ENCODE measurements around the gene BRD3. TPM values are rescaled to one million over a fixed set of nuclear protein-coding genes. Genes with fewer than 3 reads are reported as not detected.

BRD3 gene
- total RNA-seq, 1 experiment from 2014 or later: 63.1 TPM

DNA sequence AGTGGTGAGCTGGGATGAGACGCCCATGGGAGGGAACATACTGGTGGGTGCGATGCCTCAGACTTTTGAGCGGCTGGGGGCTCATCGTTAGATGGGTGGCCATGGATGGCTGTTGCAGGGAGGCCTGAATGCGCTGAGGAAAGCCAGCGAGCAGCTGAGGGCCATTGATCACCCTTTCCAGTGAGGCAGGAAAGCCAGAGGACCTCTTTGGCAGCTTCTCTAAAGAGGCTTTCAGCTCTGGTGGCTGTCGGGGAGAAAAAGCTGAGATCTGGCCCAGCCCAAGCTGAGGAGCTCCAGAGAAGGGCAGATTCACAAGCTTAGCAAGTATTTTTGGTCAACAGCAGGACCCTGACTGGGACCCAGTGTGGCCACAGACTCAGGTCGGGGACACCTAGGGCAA is 62.4 kb downstream of the BRD3 start:
- Histone ChIP-seq H2BK12ac (ENCODE audit: insufficient read length, low read depth, low read length) (no peak overlapping the region), H2BK120ac (ENCODE audit: low read depth, low read length, poor library complexity, severe bottlenecking) (no peak overlapping the region), H3K4me1 (ENCODE audit: insufficient read depth, low read length) (no peaks in the 10 kb centered on the region), H4K5ac (ENCODE audit: insufficient read length, low read depth, low read length) (no peak overlapping the region), H3T11ph (ENCODE audit: low read length) (no peak overlapping the region), H4K8ac (replicated peaks; ENCODE audit: insufficient read length, low read depth, low read length) (no peak overlapping the region), H3K23me2 (ENCODE audit: insufficient read length, low read depth, low read length, poor library complexity, severe bottlenecking) (no peaks in the 10 kb centered on the region), H3K9ac (ENCODE audit: extremely low read depth, insufficient read length, low read length) (no peak overlapping the region), H3K4ac (ENCODE audit: low read depth, low read length) (no peak overlapping the region), H3K27me3 (ENCODE audit: insufficient read depth, low read length) (no peaks in the 10 kb centered on the region), H3K79me2 (ENCODE audit: insufficient read depth, low read length) (no peaks in the 10 kb centered on the region), H3K23ac (ENCODE audit: insufficient read length, low read depth, low read length) (no peak overlapping the region), H3K56ac (ENCODE audit: insufficient read length, low read depth, low read length) (no peak overlapping the region), H2BK20ac (ENCODE audit: low read depth, low read length, poor library complexity, severe bottlenecking) (no peak overlapping the region), H3K9me3 (ENCODE audit: control insufficient read depth, low read depth, low read length) (no peaks in the 10 kb centered on the region), H2AK5ac (ENCODE audit: insufficient read length, low read length) (no peak overlapping the region), H3K18ac (ENCODE audit: insufficient read length, low read depth, low read length) (peak overlapping the region; percentile 11), H2BK5ac (ENCODE audit: insufficient read length, low read length) (no peak overlapping the region), H4K20me1 (ENCODE audit: control insufficient read depth, insufficient read depth, insufficient read length) (no peaks in the 10 kb centered on the region), H3K4me2 (ENCODE audit: insufficient read depth, insufficient read length, low read length) (no peak overlapping the region), H2BK15ac (ENCODE audit: low read depth, low read length) (no peak overlapping the region), H4K91ac (ENCODE audit: insufficient read length, low read depth, low read length) (no peak overlapping the region), H3K79me1 (ENCODE audit: insufficient read depth, low read depth, low read length, poor library complexity, severe bottlenecking) (no peaks in the 10 kb centered on the region), H2AFZ (ENCODE audit: low read length) (no peak overlapping the region), H3K14ac (ENCODE audit: insufficient read depth, low read length) (no peak overlapping the region), H3K27ac (ENCODE audit: insufficient read length, low read depth, low read length) (no peak overlapping the region)
- peaks cover 4 to 7% of the 10 kb centered on the region in 2 experiments for H3K9me3 Mint-ChIP-seq
- H3K27me3 Mint-ChIP-seq (ENCODE audit: low read depth): peaks cover 12% of the 10 kb centered on the region
- no peaks in the 10 kb centered on the region for H3K36me3 Mint-ChIP-seq (ENCODE audit: insufficient read depth in 1 of 3, low read depth in 3 of 3)
- no peak overlapping the region for H3K27ac Mint-ChIP-seq
- TF ChIP-seq, protein P1, sequence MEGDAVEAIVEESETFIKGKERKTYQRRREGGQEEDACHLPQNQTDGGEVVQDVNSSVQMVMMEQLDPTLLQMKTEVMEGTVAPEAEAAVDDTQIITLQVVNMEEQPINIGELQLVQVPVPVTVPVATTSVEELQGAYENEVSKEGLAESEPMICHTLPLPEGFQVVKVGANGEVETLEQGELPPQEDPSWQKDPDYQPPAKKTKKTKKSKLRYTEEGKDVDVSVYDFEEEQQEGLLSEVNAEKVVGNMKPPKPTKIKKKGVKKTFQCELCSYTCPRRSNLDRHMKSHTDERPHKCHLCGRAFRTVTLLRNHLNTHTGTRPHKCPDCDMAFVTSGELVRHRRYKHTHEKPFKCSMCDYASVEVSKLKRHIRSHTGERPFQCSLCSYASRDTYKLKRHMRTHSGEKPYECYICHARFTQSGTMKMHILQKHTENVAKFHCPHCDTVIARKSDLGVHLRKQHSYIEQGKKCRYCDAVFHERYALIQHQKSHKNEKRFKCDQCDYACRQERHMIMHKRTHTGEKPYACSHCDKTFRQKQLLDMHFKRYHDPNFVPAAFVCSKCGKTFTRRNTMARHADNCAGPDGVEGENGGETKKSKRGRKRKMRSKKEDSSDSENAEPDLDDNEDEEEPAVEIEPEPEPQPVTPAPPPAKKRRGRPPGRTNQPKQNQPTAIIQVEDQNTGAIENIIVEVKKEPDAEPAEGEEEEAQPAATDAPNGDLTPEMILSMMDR (conservative IDR thresholded peaks at IDR 0.05): no peak
- WGBS (ENCODE audit: extremely low coverage, insufficient read length, low lambda C conversion rate): no CpG with 5 or more reads among the region's 8 CpGs
- H3K4me3 Mint-ChIP-seq: no peak overlapping the region
- no peak for DNase-seq
- H3K4me1 Mint-ChIP-seq: no peaks in the 10 kb centered on the region

All from H9 (cell line).